HPDE6-E6E7 (cell line): ENCODE measurements around the gene GNL1.

ENCODE experiments used
- DNase-seq: peaks from one replicate; pipeline ENCODE4 v3.0.0; 2011; ENCODE audit warnings: missing footprints; ENCODE audit errors: extremely low spot score

The GNL1 gene

DNA sequence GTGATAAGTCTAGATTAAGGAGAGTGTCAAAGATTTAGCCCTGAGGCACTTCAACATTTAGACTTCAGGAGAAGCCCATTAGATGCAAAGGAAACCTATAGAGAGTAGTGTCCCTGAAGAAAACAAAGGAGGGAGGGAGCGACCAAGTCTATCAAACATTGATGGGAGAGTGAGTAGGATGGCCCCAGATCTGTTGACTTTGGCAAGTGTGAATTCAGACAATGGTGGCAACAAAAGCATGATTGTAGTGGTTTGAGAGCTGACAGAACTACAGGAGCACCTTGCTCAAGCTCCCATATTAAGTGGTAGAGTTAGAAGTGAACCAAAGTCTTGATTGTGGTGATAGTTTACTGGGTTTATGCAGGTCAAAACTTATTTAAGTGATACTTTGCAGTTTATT is 14.0 kb upstream of the GNL1 start:
- no peak for DNase-seq

DNA sequence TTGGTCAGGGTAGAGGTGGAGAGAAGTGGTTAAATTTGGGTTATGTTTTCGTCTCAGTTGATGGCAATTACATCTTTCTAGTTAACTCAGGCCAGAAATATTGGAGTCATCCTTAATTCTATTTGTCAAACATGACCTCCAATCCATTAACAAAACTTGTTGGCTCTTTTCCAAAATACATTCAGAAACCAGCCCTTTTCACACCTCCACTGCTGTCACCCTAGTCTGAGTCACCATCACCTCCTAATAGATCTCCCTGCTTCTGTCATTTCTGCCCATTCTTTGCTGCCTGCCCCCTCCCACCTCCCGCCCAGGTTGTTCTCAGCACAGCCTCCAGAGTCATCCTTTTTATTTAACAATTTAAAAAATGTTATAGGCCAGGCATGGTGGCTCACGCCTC is 12.0 kb upstream of the GNL1 start:
- no peak for DNase-seq

- no peak for DNase-seq
Measured at GRCh38 chr6:30565772-30566171, 9.5 kb upstream of the GNL1 start.

DNA sequence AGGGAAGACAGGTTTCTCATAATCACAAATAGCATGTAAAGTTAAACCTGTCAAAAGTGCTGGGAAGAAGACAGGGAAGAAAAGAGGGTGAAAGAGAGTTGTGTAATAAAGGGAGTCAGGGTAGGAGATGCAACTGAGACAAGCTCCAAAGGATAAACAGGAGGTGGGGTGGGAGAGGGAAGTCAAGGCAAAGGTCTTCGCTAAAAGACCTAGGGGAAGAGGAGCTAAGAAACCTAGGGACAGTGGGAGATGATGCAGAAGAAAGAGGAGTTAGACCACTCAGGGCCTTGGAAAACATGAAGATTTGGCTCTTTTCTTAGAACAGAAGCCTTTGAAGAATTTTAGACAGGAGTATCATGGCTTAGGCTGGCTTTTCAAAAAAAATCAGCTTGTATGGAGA is 7.8 kb upstream of the GNL1 start:
- no peak for DNase-seq

GRCh38 chr6:30562470-30563425 is 6.5 kb upstream of the GNL1 start:
- no peak for DNase-seq

- DNase-seq: no peak
Measured at GRCh38 chr6:30560930-30561329, 4.6 kb upstream of the GNL1 start.

DNA sequence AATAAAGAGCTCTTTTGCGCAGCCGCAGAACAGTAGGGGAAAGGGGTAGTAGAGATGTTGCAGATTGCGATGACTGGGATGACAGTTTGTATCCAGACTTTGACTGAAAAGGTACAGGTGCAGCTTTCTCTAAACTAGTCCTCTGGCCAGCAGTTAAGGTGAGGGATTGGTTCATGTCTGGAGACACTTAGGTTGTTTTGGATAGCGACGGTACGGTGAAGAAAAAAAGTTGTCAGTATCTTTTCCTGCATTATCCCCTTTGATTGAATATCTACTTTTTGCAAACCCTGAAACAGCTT is 1.3 kb upstream of the GNL1 start:
- DNase-seq: no peak

DNA sequence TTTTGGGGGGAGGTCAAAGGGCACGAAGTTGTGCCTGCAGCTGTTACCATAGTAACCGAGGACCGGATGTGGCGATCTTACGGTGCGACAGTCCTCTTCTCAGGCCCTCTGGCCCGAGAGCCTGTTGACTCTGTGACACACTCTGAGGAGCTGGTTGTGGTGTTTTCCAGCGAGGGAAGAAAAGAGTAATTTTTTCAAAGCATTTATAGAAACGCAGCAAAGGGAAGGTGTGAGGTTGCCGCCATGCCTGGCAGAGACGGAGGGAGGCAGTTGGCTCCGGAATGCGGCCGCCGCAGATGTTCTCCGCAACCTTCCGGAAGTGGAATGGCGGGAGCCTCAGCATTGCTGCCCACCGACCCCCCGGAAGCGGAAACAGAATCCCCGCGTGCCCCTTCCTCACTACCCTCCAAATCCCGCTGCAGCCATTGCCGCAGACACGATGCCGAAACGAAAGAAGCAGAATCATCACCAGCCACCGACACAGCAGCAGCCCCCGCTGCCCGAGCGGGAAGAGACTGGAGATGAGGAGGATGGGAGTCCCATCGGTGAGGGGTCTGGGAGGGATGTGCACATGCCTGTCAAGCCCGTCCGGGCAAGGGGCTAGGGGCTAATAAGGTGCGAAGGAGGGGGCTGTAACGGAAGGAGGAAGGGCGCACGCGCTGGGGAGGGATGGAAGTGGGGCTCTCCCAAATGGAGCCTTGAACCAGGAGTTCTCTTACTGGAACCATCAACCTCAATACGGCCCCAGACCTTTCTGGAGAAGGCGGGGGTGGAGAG is 805 bp upstream of the GNL1 start, which contains the start of gene PRR3:
PRR3 (plus strand) TSS at position 390 of the 777 bp plus-strand sequence; CDS start at position 440, 50 bp downstream.
- DNase-seq: peak; percentile 82

DNA sequence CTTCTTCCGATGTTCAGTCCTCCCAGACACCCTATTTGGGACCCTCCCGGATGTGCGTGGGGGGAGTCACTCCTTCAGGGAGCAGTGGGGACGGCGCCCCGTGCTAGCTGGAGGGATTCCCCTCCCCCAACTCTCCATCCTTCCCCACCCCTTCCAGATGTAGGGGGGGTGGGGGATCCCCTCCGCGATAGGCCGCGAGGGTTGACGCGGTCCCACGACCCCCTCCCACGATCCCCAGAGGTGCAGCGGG is 548 bp downstream of the GNL1 start:
- no peak for DNase-seq

DNA sequence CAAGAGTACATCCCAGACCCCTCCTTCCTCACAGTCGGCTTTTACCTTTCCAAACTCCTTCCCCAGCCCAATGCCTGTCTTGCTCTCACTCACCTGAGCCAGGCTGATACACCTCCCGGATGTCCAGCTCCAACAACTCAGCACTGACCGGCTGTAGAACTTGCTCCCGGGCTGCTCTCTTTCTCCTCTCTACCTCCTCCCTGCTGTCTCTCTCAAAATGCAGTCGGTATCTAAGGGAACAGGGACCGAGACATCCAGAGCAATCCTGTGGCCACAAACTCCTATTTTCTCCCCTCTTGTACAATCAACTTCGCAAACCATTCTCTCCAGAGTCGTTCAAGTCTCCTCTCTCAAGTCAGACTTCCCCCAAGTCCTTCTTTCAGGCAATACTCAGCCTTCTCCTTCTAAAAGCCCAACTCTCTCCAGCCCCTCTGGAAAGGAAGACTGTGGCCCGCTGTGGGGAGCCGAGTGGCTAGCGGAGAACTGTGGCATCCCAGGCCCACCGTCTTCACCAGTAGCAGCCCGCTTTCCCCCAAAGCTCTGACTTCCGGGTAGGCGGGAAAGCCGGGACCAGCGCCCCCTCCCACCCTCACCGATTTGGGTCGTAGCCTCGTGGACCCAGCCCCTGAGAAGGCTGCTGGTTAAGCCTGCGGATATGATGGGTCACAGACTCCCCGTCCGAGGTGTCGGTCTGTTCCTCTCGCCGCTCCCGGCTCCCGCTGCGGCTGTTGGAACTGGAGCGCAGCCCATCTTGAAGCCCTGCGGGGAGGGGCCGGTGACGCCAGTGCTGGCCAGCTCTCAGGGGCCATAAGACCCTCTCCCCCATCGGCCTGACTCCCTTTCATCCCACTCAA is 1.1 kb downstream of the GNL1 start:
- DNase-seq: no peak

- DNase-seq: no peak
Measured at GRCh38 chr6:30554404-30554803, 1.9 kb downstream of the GNL1 start.

GRCh38 chr6:30548375-30548774 is 7.9 kb downstream of the GNL1 start:
- no peak for DNase-seq

DNA sequence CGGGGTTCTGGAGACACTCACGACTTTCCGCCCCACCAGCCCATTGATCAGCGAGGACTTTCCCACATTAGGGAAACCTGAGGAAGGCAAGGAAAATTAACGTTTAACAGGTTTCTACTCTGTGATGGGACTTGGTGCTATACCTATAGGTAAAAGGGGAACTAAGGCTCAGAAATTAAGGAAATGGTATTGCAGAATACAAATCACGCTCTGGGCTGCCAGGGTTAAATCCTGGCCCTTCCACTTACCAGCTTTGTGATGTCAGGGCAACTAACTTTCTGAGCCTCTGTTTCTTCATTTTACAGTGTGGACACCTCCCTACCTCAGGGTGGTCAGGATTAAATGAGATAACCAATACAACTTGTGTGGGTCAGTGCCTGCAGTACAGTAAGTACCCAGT is 8.8 kb downstream of the GNL1 start:
- no peak for DNase-seq

GRCh38 chr6:30544666-30545272 is 11.5 kb downstream of the GNL1 start:
- peak; percentile 62 for DNase-seq

GRCh38 chr6:30543821-30544220 is 12.5 kb downstream of the GNL1 start:
- no peak for DNase-seq

GRCh38 chr6:30542915-30543314 is 13.4 kb downstream of the GNL1 start:
- DNase-seq: no peak

- DNase-seq: no peak
Measured at GRCh38 chr6:30542404-30542725, 13.9 kb downstream of the GNL1 start.

- DNase-seq: peak; percentile 59
Measured at GRCh38 chr6:30541515-30542403, 14.5 kb downstream of the GNL1 start.

GRCh38 chr6:30537931-30538330 is 18.4 kb downstream of the GNL1 start:
- no peak for DNase-seq

DNA sequence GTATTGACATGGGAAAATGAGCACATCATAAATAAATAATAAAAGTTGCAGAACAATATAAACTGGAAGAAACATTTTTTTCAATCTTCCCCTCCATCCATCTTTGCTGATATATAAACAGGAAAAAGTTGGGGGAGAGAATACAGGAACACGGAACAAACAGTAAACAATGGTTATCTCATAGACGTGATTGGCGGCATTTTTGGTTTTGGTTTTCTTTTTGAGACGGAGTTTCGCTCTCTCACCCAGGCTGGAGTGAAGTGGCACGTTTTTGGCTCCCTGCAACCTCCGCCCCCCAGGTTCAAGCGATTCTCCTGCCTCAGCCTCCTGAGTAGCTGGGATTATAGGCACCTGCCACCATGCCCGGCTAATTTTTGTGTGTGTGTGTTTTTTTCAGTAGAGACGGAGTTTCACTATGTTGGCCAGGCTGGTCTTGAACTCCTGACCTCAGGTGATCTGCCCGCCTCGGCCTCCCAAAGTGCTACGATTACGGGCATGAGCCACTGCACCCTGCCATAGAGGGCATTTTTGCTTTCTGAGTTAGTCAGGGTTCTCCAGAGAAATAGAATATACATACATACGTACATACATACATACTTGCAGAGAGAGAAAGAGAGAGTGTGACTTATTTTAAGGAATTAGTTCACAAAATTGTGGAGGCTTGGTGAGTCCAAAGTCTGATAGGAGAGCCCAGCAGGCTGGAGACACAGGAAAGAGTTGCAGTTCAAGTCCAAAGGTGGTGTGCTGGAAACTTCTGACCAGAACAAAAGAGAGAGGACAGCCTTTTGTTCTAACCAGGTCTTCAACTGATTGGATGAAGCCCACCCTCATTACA is 22.6 kb downstream of the GNL1 start:
- DNase-seq: no peak
